ES-I3 (cell line): Measurements from ENCODE around the gene GAB2.
A peak's percentile ranks its signal among the peaks of the same experiment; 100 is the strongest.
"Not testable (repeated sequence)": the region's sequence is repeated elsewhere in the genome, so short reads cannot be mapped to it uniquely, and the experiment has no call there.

Experiments
- H3K36me3 ChIP-seq: 2 replicates; pipeline ENCODE4 v1.6.1; 2013; ENCODE audit warnings: mild to moderate bottlenecking, low read length, control low read depth, moderate library complexity; ENCODE audit not compliant: insufficient read depth
- H3K4me1 ChIP-seq: 2 replicates; pipeline ENCODE4 v1.6.1; 2013; ENCODE audit warnings: mild to moderate bottlenecking, control low read depth, low read length; ENCODE audit not compliant: insufficient read depth
- H3K9ac ChIP-seq: 2 replicates; pipeline ENCODE4 v1.6.1; 2013; ENCODE audit warnings: low read depth, mild to moderate bottlenecking, low read length, moderate library complexity
- H3K9me3 ChIP-seq: 2 replicates; pipeline ENCODE4 v1.6.1; 2013; ENCODE audit warnings: mild to moderate bottlenecking, low read length, moderate library complexity; ENCODE audit not compliant: control insufficient read depth, insufficient read depth

Gene GAB2

GRCh38 chr11:78187366-78188285 is 230.0 kb downstream of the GAB2 start:
- H3K9me3 ChIP-seq, result no peaks in the 10 kb centered on the region
- no peaks in the 10 kb centered on the region for H3K36me3 ChIP-seq
- H3K9ac ChIP-seq, result peak overlapping the region; percentile 78; the same call in 1 of the 2 replicates
- no peaks in the 10 kb centered on the region; the same call in 1 of the 2 replicates for H3K4me1 ChIP-seq

- Histone ChIP-seq H3K4me1 (no peaks in the 10 kb centered on the region; the same call in 1 of the 2 replicates), H3K9me3 (no peaks in the 10 kb centered on the region), H3K36me3 (no peaks in the 10 kb centered on the region), H3K9ac (no peak overlapping the region)
These were observed 236.4 kb downstream of the GAB2 start for GRCh38 chr11:78181185-78181584.

- H3K9me3 ChIP-seq, result no peaks in the 10 kb centered on the region
- no peaks in the 10 kb centered on the region for H3K4me1 ChIP-seq
- H3K36me3 ChIP-seq, result no peaks in the 10 kb centered on the region
- H3K9ac ChIP-seq, result no peak overlapping the region
These were observed 236.9 kb downstream of the GAB2 start for GRCh38 chr11:78180751-78181150.

DNA sequence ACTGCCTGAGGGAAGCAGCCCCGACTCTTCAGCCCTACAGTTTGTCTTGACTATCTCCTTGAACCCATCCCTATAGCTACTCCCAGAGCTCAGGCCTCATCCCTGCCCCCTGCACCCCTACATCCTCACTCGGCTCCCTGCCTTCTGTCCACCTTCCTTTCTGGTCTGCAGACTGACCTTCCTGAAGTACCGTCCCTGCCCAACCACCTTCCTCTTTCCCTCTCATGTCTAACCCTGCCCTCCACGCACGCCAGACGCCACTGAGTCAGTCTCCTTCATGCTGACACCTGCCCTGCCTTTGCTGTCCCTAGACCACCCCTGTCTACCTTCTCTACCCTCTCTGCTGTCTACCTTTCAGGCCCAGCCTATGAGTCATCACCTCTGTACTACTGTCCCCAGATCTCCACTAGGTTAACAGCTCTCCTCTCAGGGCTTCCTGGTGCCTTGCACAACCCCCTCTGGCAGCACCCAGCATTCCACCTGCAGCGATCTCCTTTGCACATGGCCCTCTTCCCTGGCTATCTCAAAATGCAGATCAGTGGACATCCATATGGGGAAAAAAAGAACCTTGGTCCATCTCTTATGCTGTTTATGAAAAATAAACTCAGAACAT is 238.1 kb downstream of the GAB2 start:
- H3K36me3 ChIP-seq, result no peaks in the 10 kb centered on the region
- H3K4me1 ChIP-seq, result no peaks in the 10 kb centered on the region
- H3K9me3 ChIP-seq, result no peaks in the 10 kb centered on the region
- no peak overlapping the region for H3K9ac ChIP-seq

GRCh38 chr11:78177216-78177615 is 240.4 kb downstream of the GAB2 start:
- no peaks in the 10 kb centered on the region for H3K36me3 ChIP-seq
- no peak overlapping the region for H3K9ac ChIP-seq
- no peaks in the 10 kb centered on the region for H3K9me3 ChIP-seq
- H3K4me1 ChIP-seq, result no peaks in the 10 kb centered on the region

DNA sequence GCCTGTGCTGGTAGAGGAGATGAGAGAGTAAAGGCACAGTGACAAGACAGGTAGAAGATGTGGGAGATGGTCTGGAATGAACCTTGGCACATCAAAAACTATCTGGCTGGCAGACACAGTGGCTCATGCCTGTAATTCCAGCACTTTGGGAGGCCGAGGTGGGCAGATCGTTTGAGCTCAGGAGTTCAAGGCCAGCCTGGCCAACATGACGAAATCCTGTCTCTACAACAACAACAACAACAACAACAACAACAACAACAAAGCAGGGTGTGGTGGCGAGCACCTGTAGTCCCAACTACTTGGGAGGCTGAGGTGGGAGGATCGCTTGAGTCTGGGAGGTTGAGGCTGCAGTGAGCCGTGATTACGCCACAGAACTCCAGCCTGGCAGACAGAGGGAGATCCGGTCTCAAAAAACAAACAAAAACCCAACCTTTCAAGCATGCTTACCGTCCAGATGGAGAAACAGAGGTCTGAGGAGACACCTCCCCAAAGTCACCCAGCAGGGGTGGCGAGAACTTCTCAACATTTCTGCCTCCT is 240.9 kb downstream of the GAB2 start:
- H3K9ac ChIP-seq, result no peak overlapping the region
- no peaks in the 10 kb centered on the region for H3K36me3 ChIP-seq
- no peaks in the 10 kb centered on the region for H3K4me1 ChIP-seq
- no peaks in the 10 kb centered on the region for H3K9me3 ChIP-seq

GRCh38 chr11:78175862-78176261 is 241.8 kb downstream of the GAB2 start:
- not testable (repeated sequence) for H3K9me3 ChIP-seq, H3K9ac ChIP-seq, H3K36me3 ChIP-seq, H3K4me1 ChIP-seq

DNA sequence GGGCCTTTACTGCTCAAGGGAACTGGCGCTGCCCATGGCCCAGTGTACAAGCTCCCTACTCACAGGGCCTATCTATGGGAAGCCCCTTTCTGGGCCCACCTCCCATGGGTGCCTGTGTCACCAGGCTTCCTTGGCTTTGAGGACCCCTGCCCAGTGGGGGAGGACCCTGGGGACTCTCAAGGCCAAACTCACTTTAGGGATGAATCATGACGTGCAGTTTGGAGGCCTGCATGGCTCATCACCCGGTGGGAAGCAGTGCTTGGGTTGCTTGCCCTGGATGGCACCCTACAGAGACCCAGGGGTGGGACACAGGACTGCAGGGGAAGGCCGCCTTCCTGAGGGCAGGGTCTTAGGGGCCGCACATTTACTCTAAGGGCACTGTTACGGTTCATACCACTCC is 245.7 kb downstream of the GAB2 start:
- Histone ChIP-seq H3K4me1 (no peaks in the 10 kb centered on the region), H3K9me3 (no peaks in the 10 kb centered on the region), H3K36me3 (no peaks in the 10 kb centered on the region), H3K9ac (no peak overlapping the region)

GRCh38 chr11:78170874-78171549 is 246.6 kb downstream of the GAB2 start:
- H3K36me3 ChIP-seq, result no peaks in the 10 kb centered on the region
- H3K4me1 ChIP-seq, result no peaks in the 10 kb centered on the region
- no peak overlapping the region for H3K9ac ChIP-seq
- no peaks in the 10 kb centered on the region for H3K9me3 ChIP-seq

GRCh38 chr11:78170413-78170812 is 247.2 kb downstream of the GAB2 start:
- no peaks in the 10 kb centered on the region for H3K9me3 ChIP-seq
- H3K9ac ChIP-seq, result no peak overlapping the region
- H3K36me3 ChIP-seq, result no peaks in the 10 kb centered on the region
- H3K4me1 ChIP-seq, result no peaks in the 10 kb centered on the region

- Histone ChIP-seq H3K9ac (no peak overlapping the region), H3K9me3 (no peaks in the 10 kb centered on the region), H3K36me3 (no peaks in the 10 kb centered on the region), H3K4me1 (no peaks in the 10 kb centered on the region)
These were observed 248.8 kb downstream of the GAB2 start for GRCh38 chr11:78168539-78169477.

- Histone ChIP-seq H3K4me1 (no peaks in the 10 kb centered on the region), H3K9ac (no peak overlapping the region), H3K36me3 (no peaks in the 10 kb centered on the region), H3K9me3 (no peaks in the 10 kb centered on the region)
These were observed 250.7 kb downstream of the GAB2 start for GRCh38 chr11:78166855-78167469.
